Endodermal cell (in vitro differentiated cells): ENCODE data around the gene ROCK2. TPM values are rescaled to one million over a fixed set of nuclear protein-coding genes. Genes with fewer than 3 reads are reported as not detected.

Experiments
- DNase-seq: peaks from one replicate; pipeline ENCODE4 v3.0.0-alpha.2; 2017
- H3K27ac ChIP-seq: 2 replicates; pipeline ENCODE4 v1.5.1; 2013; ENCODE audit warnings: mild to moderate bottlenecking, low read depth, low read length, moderate library complexity
- H3K27me3 ChIP-seq: 2 replicates; pipeline ENCODE4 v1.6.1; 2013; ENCODE audit warnings: mild to moderate bottlenecking, low read length, moderate library complexity; ENCODE audit not compliant: insufficient read depth, control insufficient read depth, poor library complexity, severe bottlenecking
- H3K36me3 ChIP-seq: 2 replicates; pipeline ENCODE4 v1.7.0; 2013; ENCODE audit warnings: mild to moderate bottlenecking, low read length, moderate library complexity; ENCODE audit not compliant: control insufficient read depth, insufficient read depth
- H3K4me1 ChIP-seq: one replicate; pipeline ENCODE4 v1.7.0; 2013; ENCODE audit warnings: low read length; ENCODE audit not compliant: control insufficient read depth, insufficient read depth
- H3K4me3 ChIP-seq: 2 replicates; pipeline ENCODE4 v1.5.1; 2013; ENCODE audit warnings: mild to moderate bottlenecking, low read length, moderate library complexity
- H3K9ac ChIP-seq: 2 replicates; pipeline ENCODE4 v1.6.1; 2013; ENCODE audit warnings: mild to moderate bottlenecking, low read length, moderate library complexity; ENCODE audit not compliant: poor library complexity, severe bottlenecking; ENCODE audit errors: extremely low read depth
- H3K9me3 ChIP-seq: 2 replicates; pipeline ENCODE4 v1.6.1; 2013; ENCODE audit warnings: mild to moderate bottlenecking, low read length, moderate library complexity; ENCODE audit not compliant: control insufficient read depth
- H3K27ac Mint-ChIP-seq: 2 replicates; pipeline ENCODE4 v1.8.0; 2020; ENCODE audit warnings: mixed read lengths
- H3K27me3 Mint-ChIP-seq: 2 replicates; pipeline ENCODE4 v1.8.0; 2021; ENCODE audit warnings: mild to moderate bottlenecking, mixed read lengths; ENCODE audit not compliant: insufficient read depth
- H3K36me3 Mint-ChIP-seq: 2 replicates; pipeline ENCODE4 v1.8.0; 2020; ENCODE audit warnings: low read depth, mixed read lengths
- H3K4me1 Mint-ChIP-seq: 2 replicates; pipeline ENCODE4 v1.8.0; 2020; ENCODE audit warnings: mixed read lengths
- H3K4me3 Mint-ChIP-seq: 2 replicates; pipeline ENCODE4 v1.8.0; 2020; ENCODE audit warnings: mild to moderate bottlenecking, moderate library complexity, mixed read lengths
- H3K9me3 Mint-ChIP-seq: 2 replicates; pipeline ENCODE4 v1.8.0; 2020; ENCODE audit warnings: mild to moderate bottlenecking, mixed read lengths
- WGBS, 2 experiments: methylation state at CpG; one replicate each; pipeline versions ENCODE4 v1.1.5 to v1.1.7; 2013; ENCODE audit warnings: missing lambda C conversion rate in 2 of 2, mixed read lengths in 1 of 2; ENCODE audit not compliant: insufficient coverage in 1 of 2, insufficient read length in 1 of 2; 5-methylcytosine and 5-hydroxymethylcytosine counted together
- total RNA-seq, 2 donors: library from RNA; stranded (reverse); fragmentation: NEBNext Ultra II Directional in 1 of 2; extraction: Animal tissue kit (Norgen Biotek cat#: 25700) in 1 of 2; gene quantifications; 2 replicates in 1 of 2; 3 replicates in 1 of 2; pipeline ENCODE4 v1.2.1, GENCODE V29; 2021
- TF ChIP-seq, protein P1 (sequence below): fragments of 200-600 bp; sonication (generic); conservative IDR thresholded peaks from 2 replicates; pipeline ENCODE4 v1.5.0; 2021; ENCODE audit warnings: antibody characterized with exemption, mild to moderate bottlenecking

The ROCK2 gene
- total RNA-seq, 2 donors from 2014 or later, result 27.2 to 32.6 TPM

- no peaks in the 10 kb centered on the region for H3K9me3 ChIP-seq
Measured at GRCh38 chr2:11177871-11178690, 166.4 kb downstream of the ROCK2 start.

GRCh38 chr2:11175293-11175795 is 169.1 kb downstream of the ROCK2 start:
- Mint-ChIP-seq H3K9me3 (no peaks in the 10 kb centered on the region), H3K4me3 (no peak overlapping the region), H3K36me3 (peaks cover 6% of the 10 kb centered on the region), H3K27me3 (no peaks in the 10 kb centered on the region), H3K4me1 (no peaks in the 10 kb centered on the region), H3K27ac (no peak overlapping the region)
- TF ChIP-seq, protein P1, sequence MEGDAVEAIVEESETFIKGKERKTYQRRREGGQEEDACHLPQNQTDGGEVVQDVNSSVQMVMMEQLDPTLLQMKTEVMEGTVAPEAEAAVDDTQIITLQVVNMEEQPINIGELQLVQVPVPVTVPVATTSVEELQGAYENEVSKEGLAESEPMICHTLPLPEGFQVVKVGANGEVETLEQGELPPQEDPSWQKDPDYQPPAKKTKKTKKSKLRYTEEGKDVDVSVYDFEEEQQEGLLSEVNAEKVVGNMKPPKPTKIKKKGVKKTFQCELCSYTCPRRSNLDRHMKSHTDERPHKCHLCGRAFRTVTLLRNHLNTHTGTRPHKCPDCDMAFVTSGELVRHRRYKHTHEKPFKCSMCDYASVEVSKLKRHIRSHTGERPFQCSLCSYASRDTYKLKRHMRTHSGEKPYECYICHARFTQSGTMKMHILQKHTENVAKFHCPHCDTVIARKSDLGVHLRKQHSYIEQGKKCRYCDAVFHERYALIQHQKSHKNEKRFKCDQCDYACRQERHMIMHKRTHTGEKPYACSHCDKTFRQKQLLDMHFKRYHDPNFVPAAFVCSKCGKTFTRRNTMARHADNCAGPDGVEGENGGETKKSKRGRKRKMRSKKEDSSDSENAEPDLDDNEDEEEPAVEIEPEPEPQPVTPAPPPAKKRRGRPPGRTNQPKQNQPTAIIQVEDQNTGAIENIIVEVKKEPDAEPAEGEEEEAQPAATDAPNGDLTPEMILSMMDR, result no peak
- Histone ChIP-seq H3K9ac (no peak overlapping the region), H3K36me3 (peaks cover 16% of the 10 kb centered on the region), H3K9me3 (no peaks in the 10 kb centered on the region), H3K27me3 (no peaks in the 10 kb centered on the region), H3K27ac (peak overlapping the region; percentile 24), H3K4me1 (no peaks in the 10 kb centered on the region), H3K4me3 (no peak overlapping the region)
- DNase-seq, result no peak
- 91 to 95% methylated on average over 6 of the region's 6 CpGs for WGBS, 2 experiments

More at GRCh38 chr2:11177871-11178690, 166.4 kb downstream of the ROCK2 start:
- no peak overlapping the region for H3K4me3 Mint-ChIP-seq
- H3K9me3 Mint-ChIP-seq, result no peaks in the 10 kb centered on the region
- no peaks in the 10 kb centered on the region for H3K4me1 ChIP-seq
- peaks cover 35% of the 10 kb centered on the region for H3K36me3 ChIP-seq
- H3K27me3 Mint-ChIP-seq, result no peaks in the 10 kb centered on the region
- no peaks in the 10 kb centered on the region for H3K27me3 ChIP-seq
- no peak overlapping the region for H3K9ac ChIP-seq
- H3K27ac Mint-ChIP-seq, result no peak overlapping the region
- H3K4me3 ChIP-seq, result no peak overlapping the region
- WGBS, 2 experiments, result 62 to 78% methylated on average over 3 to 5 of the region's 5 CpGs
- peaks cover 15% of the 10 kb centered on the region for H3K36me3 Mint-ChIP-seq
- H3K27ac ChIP-seq, result no peak overlapping the region
- H3K4me1 Mint-ChIP-seq, result no peaks in the 10 kb centered on the region
- TF ChIP-seq, protein P1, result no peak
- DNase-seq, result no peak

DNA sequence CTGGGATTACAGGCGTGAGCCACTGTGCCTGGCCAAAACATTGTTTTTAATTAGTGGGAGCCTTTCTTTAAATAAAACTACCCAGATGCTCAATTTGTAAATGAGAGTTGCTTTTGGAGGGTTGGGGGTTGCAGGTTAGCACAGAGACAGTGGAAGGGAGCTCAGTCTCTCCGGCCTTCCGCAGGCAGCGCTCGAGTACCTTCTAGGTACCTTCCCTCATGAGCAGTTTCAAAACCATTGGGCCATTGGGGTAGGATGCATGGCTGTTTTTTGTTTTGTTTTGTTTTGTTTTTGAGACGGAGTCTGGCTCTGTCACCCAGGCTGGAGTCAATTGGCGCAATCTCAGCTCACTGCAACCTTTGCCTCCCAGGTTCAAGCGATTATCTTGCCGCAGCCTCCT is 170.2 kb downstream of the ROCK2 start:
- Mint-ChIP-seq H3K36me3 (peaks cover 6% of the 10 kb centered on the region), H3K9me3 (no peaks in the 10 kb centered on the region), H3K4me1 (no peaks in the 10 kb centered on the region), H3K4me3 (no peak overlapping the region), H3K27me3 (no peaks in the 10 kb centered on the region), H3K27ac (no peak overlapping the region)
- Histone ChIP-seq H3K27ac (no peak overlapping the region), H3K36me3 (peaks cover 14% of the 10 kb centered on the region), H3K27me3 (no peaks in the 10 kb centered on the region), H3K4me3 (no peak overlapping the region), H3K9ac (no peak overlapping the region), H3K4me1 (no peaks in the 10 kb centered on the region), H3K9me3 (no peaks in the 10 kb centered on the region)
- no peak for DNase-seq
- TF ChIP-seq, protein P1, result no peak
- 92 to 100% methylated on average over 4 to 9 of the region's 9 CpGs for WGBS, 2 experiments
